Endothelial cell of umbilical vein (primary cell): ENCODE data around the gene SNAI3.

Source experiments
- CTCF ChIP-seq, 2 donors: IDR thresholded peaks; 1 replicate in 1 of 2; 2 replicates in 1 of 2; pipeline ENCODE4 v1.5.1; 2011; ENCODE audit warnings: low read length in 2 of 2, mild to moderate bottlenecking in 2 of 2, moderate library complexity in 2 of 2, control low read depth in 1 of 2, inconsistent platforms in 1 of 2, low read depth in 1 of 2; ENCODE audit not compliant: insufficient read depth in 1 of 2; ENCODE audit errors: extremely low read depth in 1 of 2
- EZH2 ChIP-seq: IDR thresholded peaks from 2 replicates; pipeline ENCODE4 v1.6.1; 2012; ENCODE audit warnings: borderline replicate concordance, low read depth, mild to moderate bottlenecking, moderate library complexity, low read length, inconsistent platforms; ENCODE audit not compliant: severe bottlenecking
- POLR2A ChIP-seq: IDR thresholded peaks from 2 replicates; pipeline ENCODE4 v1.6.1; 2012; ENCODE audit warnings: low read depth, mild to moderate bottlenecking, control low read depth, low read length
- POLR2AphosphoS5 ChIP-seq: IDR thresholded peaks from 2 replicates; pipeline ENCODE4 v1.6.1; 2012; ENCODE audit warnings: low read depth, mild to moderate bottlenecking, control low read depth, low read length, moderate library complexity; ENCODE audit not compliant: insufficient read depth

GRCh38 chr16:88735616-88736015, 49.3 kb upstream of the SNAI3 start:
- no peak for TF ChIP-seq CTCF (IDR thresholded peaks at IDR 0.05; ENCODE audit: extremely low read depth in 1 of 2, insufficient read depth in 1 of 2, low read depth in 1 of 2, low read length in 2 of 2)
- TF ChIP-seq POLR2AphosphoS5 = no peak
- TF ChIP-seq POLR2A = no peak
- no peak for TF ChIP-seq EZH2
